RKO (cell line): ENCODE results near the gene PCGF3.
A peak's percentile ranks its signal among the peaks of the same experiment; 100 is the strongest.
"Not testable (repeated sequence)": the region's sequence is repeated elsewhere in the genome, so short reads cannot be mapped to it uniquely, and the experiment has no call there.

Experiments
- DNase-seq: peaks from one replicate; pipeline ENCODE4 v3.0.0-alpha.2; 2016; ENCODE audit warnings: low spot score

The PCGF3 gene

GRCh38 chr4:742742-743311 lies 37.2 kb downstream of the PCGF3 start:
- peak; percentile 65 for DNase-seq

- no peak for DNase-seq
Measured at GRCh38 chr4:743463-744211, 38.0 kb downstream of the PCGF3 start.

- DNase-seq: no peak
Measured at GRCh38 chr4:744212-744841, 38.7 kb downstream of the PCGF3 start.

GRCh38 chr4:747546-748170 lies 42.0 kb downstream of the PCGF3 start:
- no peak for DNase-seq

GRCh38 chr4:748461-748860 lies 42.8 kb downstream of the PCGF3 start:
- DNase-seq: no peak

GRCh38 chr4:749698-750666 lies 44.4 kb downstream of the PCGF3 start:
- no peak for DNase-seq

- DNase-seq: no peak
Measured at GRCh38 chr4:751676-752075, 46.0 kb downstream of the PCGF3 start.

GRCh38 chr4:752196-752861 lies 46.7 kb downstream of the PCGF3 start:
- DNase-seq: no peak

GRCh38 chr4:753186-753585 lies 47.6 kb downstream of the PCGF3 start:
- DNase-seq: not testable (repeated sequence)

- no peak for DNase-seq
Measured at GRCh38 chr4:754221-755120, 48.8 kb downstream of the PCGF3 start.

- DNase-seq: no peak
Measured at GRCh38 chr4:757111-757510, 51.5 kb downstream of the PCGF3 start.

GRCh38 chr4:759810-760209 lies 54.2 kb downstream of the PCGF3 start:
- DNase-seq: not testable (repeated sequence)

- DNase-seq: no peak
Measured at GRCh38 chr4:760616-761015, 55.0 kb downstream of the PCGF3 start.

GRCh38 chr4:761086-761485 lies 55.5 kb downstream of the PCGF3 start:
- no peak for DNase-seq

GRCh38 chr4:761739-762138 lies 56.1 kb downstream of the PCGF3 start:
- no peak for DNase-seq

- peak; percentile 33 for DNase-seq
Measured at GRCh38 chr4:762211-763190, 56.9 kb downstream of the PCGF3 start.

- DNase-seq: no peak
Measured at GRCh38 chr4:763191-763810, 57.7 kb downstream of the PCGF3 start.

- DNase-seq: no peak
Measured at GRCh38 chr4:763922-764321, 58.3 kb downstream of the PCGF3 start.
